Measurements from ENCODE around the gene DDX25. TPM values are rescaled to one million over a fixed set of nuclear protein-coding genes. Genes with fewer than 3 reads are reported as not detected.
"Not testable (repeated sequence)": the region's sequence is repeated elsewhere in the genome, so short reads cannot be mapped to it uniquely, and the experiment has no call there.

Gene DDX25
- polyA plus RNA-seq, 4 donors, result 4.6 to 5.0 (median 5.0) TPM

GRCh38 chr11:125902927-125903710 lies 1.2 kb upstream of the DDX25 start, which contains the start of gene PUS3:
Gene PUS3 (minus strand): TSS chr11:125903206. CDS start chr11:125896284, 6,922 bp downstream.
- peak; percentile 77 to 82 (median 80) for DNase-seq (ENCODE audit: low read depth in 4 of 4, low spot score in 3 of 4)

- no peak for DNase-seq (ENCODE audit: low read depth in 4 of 4, low spot score in 3 of 4)
Measured at GRCh38 chr11:125904678-125905077, 370 bp downstream of the DDX25 start.

DNA sequence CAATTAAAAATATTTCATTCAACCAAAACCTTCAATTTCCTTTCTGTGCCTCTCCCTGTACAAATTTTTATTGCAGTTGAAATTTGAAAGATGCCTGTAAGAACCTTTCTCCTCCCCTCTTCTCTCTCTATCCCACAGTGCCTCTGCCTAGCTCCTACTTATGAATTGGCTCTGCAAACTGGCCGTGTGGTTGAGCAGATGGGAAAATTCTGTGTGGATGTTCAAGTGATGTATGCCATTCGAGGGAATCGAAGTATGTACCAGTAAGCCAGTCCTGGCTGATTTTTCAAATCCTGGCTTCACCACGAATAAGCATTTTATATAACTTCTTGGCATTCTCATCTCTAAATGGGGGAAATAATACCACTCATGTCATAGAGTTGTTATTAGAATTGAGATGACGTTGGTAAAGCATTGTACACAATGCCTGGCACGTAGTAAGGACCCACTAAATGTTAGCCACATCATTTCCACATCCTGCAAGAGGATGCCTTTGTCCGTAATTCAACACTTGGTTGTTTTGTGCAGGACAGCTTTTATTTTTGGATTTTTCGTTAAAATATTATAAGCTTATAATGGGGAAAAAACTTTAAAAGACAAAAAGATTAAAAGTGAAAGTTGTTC lies 6.0 kb downstream of the DDX25 start:
- DNase-seq (ENCODE audit: low read depth in 4 of 4, low spot score in 3 of 4), result no peak

DNA sequence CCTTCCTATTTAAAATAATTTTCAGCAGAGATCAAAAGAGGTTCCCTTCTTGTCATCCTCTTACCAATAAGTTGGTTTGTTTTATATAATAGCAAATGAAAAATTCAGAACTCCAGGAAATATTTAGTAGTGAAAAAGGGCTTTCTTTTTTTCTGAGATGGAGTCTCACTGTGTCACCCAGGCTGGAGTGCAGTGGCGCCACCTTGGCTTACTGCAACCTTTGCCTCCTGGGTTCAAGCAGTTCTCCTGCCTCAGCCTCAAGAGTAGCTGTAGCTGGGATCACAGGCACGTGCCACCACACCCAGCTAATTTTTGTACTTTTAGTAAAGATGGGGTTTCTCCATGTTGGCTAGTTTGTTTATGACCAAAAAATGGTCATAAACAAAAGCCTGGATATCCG lies 10.3 kb downstream of the DDX25 start:
- DNase-seq (ENCODE audit: low read depth in 4 of 4, low spot score in 3 of 4), result not testable (repeated sequence)

GRCh38 chr11:125916683-125917347 lies 12.5 kb downstream of the DDX25 start:
- DNase-seq (ENCODE audit: low read depth in 4 of 4, low spot score in 3 of 4), result no peak

DNA sequence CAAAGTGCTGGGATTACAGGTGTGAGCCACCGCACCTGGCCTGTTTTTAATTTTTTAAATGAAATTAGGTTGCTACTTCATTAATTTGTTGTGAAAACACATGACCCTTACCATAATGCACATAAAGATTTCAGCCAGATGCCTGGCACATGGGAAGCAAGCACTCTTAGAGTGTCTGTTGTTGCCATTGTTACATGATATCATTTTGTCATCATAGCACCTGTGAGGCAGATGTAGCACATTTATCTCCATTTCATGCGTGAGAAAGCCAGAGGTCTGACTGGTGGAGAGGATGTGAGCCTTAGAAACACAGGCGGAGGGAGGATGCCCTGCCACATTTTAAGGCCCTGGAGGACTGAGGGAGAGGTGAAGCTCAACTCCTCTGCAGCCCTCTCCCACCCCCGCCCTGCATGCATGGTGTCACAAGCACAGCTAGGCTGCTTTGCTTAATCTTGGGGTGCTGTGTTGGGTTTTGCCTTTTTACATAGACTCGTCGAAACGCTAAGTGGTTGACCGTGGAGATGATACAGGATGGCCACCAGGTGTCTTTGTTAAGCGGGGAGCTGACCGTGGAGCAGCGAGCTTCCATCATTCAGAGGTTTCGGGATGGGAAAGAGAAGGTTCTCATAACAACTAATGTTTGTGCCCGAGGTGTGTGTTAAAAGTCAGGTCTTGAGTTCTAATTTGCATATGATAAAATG lies 14.0 kb downstream of the DDX25 start:
- DNase-seq (ENCODE audit: low read depth in 4 of 4, low spot score in 3 of 4), result no peak

GRCh38 chr11:125921042-125921441 lies 16.7 kb downstream of the DDX25 start:
- DNase-seq (ENCODE audit: low read depth in 4 of 4, low spot score in 3 of 4), result no peak

- DNase-seq (ENCODE audit: low read depth in 4 of 4, low spot score in 3 of 4), result no peak
Measured at GRCh38 chr11:125922156-125922555, 17.8 kb downstream of the DDX25 start.

GRCh38 chr11:125923012-125923579 lies 18.8 kb downstream of the DDX25 start:
- DNase-seq (ENCODE audit: low read depth in 4 of 4, low spot score in 3 of 4), result peak; percentile 52 to 77 (median 60)

- no peak for DNase-seq (ENCODE audit: low read depth in 4 of 4, low spot score in 3 of 4)
Measured at GRCh38 chr11:125923633-125924032, 19.3 kb downstream of the DDX25 start.

- no peak for DNase-seq (ENCODE audit: low read depth in 4 of 4, low spot score in 3 of 4)
Measured at GRCh38 chr11:125924384-125925007, 20.2 kb downstream of the DDX25 start.

DNA sequence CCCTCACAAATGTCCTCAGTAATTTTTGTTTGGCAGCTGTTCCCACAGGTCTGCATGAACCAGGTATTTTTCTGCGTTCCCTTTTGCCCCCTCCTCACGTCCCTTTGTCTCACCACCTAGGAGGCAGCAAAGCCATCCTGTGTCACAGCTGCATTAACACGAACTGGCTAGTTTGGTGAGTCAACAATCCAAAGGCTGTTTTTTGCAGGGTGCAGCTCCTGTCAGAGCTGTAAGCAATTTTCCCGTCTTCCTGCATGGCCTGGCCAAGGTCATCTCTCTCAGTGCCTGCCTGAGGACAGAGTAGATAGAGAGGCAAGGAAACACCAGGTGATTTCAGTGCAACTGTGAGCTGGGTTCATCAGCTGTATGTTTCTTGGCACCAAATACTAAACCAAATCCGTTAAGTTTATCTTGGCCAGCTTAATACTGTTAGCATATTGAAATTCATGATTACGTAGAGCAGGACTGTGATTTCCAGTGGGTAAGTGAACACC lies 21.0 kb downstream of the DDX25 start:
- no peak for DNase-seq (ENCODE audit: low read depth in 4 of 4, low spot score in 3 of 4)

DNA sequence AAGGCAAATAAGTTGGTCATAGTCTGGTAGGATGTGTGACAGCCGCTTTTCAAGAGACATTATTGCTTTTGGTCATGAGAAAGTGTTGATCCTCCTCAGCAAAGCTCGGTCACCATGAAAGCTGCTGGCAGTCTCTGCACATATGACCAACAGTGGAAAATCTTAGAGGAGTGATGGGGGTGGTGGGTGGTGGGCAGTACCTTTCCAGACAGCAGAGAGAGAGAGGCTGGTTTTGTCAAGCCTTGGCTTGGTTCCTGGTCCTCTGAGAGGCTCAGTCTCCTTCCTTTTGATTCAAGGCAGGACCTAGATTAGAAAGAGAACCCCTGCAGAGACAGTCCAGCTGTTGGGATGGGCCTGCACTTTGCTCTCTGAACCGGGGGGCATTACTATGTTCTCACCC lies 21.5 kb downstream of the DDX25 start:
- DNase-seq (ENCODE audit: low read depth in 4 of 4, low spot score in 3 of 4), result no peak

GRCh38 chr11:125926682-125927081 lies 22.4 kb downstream of the DDX25 start:
- no peak for DNase-seq (ENCODE audit: low read depth in 4 of 4, low spot score in 3 of 4)

GRCh38 chr11:125929445-125930075 lies 25.3 kb downstream of the DDX25 start:
- DNase-seq (ENCODE audit: low read depth in 4 of 4, low spot score in 3 of 4), result no peak

- DNase-seq (ENCODE audit: low read depth in 4 of 4, low spot score in 3 of 4), result no peak
Measured at GRCh38 chr11:125930076-125930450, 25.8 kb downstream of the DDX25 start.

DNA sequence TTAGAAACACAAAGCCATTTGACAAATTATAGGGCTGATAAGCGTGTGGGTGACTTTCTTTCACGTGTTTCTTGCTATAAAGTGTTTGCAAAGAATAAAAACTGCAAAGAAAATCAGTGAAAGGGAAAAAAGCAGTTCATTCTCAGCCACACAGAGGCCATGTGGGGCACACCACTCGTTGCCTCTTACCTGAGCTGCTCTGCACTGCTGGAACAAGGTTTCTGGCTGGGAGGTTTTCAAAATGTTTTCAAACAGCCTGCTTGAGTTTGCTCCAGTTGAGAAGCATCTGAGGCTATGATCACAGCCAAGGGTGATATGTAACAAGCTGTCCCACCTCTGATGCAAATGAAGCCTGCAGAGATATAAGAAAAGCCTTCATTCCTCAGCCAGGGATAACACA lies 26.8 kb downstream of the DDX25 start:
- no peak for DNase-seq (ENCODE audit: low read depth in 4 of 4, low spot score in 3 of 4)

GRCh38 chr11:125931668-125932067 lies 27.4 kb downstream of the DDX25 start:
- DNase-seq (ENCODE audit: low read depth in 4 of 4, low spot score in 3 of 4), result no peak

DNA sequence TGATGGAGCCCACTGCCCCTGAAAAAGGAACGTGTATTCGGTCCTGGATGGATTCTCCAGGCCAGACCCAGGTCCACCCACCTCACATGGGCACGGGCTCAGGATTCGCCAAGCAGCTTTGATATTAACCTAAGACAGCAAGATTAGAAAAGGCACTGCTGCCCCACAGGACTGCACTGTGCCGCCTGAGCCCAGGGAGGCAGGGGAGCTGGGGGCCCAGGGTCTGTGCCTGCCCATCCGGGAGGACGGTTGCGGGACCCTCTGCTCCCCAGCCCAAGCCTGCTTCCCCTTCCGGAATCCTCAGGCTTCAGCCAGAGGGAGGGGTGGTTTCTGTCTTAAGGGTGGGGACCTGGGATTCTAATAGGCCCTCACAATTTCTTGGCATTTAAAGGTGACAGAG lies 28.0 kb downstream of the DDX25 start:
- no peak for DNase-seq (ENCODE audit: low read depth in 4 of 4, low spot score in 3 of 4)
